GM12891 (cell line): Measurements from ENCODE around the gene ATP2C1.
A peak's percentile ranks its signal among the peaks of the same experiment; 100 is the strongest.
"Not testable (repeated sequence)": the region's sequence is repeated elsewhere in the genome, so short reads cannot be mapped to it uniquely, and the experiment has no call there.

ENCODE experiments used
- DNase-seq: peaks from one replicate; pipeline ENCODE4 v3.0.0; 2011; ENCODE audit warnings: low spot score; ENCODE audit not compliant: insufficient read length
- FAIRE-seq: peaks from 2 replicates; lab custom pipeline; 2011; peaks lifted over from hg19 to GRCh38; lab: Jason Lieb, UNC
- PAX5 ChIP-seq: IDR thresholded peaks from 2 replicates; pipeline ENCODE4 v1.6.1; 2011; ENCODE audit warnings: low read length, moderate library complexity, mild to moderate bottlenecking; ENCODE audit not compliant: insufficient read depth, severe bottlenecking
- POLR2A ChIP-seq: IDR thresholded peaks from 2 replicates; pipeline ENCODE4 v1.6.1; 2011; ENCODE audit warnings: low read depth, low read length, control low read depth
- POLR2AphosphoS5 ChIP-seq: IDR thresholded peaks from 2 replicates; pipeline ENCODE4 v1.6.1; 2011; ENCODE audit warnings: low read depth, low read length, control low read depth
- POU2F2 ChIP-seq: IDR thresholded peaks from 2 replicates; pipeline ENCODE4 v1.6.1; 2011; ENCODE audit warnings: low read depth, mild to moderate bottlenecking, control low read depth, low read length, moderate library complexity
- SPI1 ChIP-seq: IDR thresholded peaks from 2 replicates; pipeline ENCODE4 v1.6.1; 2011; ENCODE audit warnings: low read depth, low read length, control low read depth
- TAF1 ChIP-seq: IDR thresholded peaks from 2 replicates; pipeline ENCODE4 v1.6.1; 2011; ENCODE audit warnings: low read depth, low read length, control low read depth

ATP2C1 gene

DNA sequence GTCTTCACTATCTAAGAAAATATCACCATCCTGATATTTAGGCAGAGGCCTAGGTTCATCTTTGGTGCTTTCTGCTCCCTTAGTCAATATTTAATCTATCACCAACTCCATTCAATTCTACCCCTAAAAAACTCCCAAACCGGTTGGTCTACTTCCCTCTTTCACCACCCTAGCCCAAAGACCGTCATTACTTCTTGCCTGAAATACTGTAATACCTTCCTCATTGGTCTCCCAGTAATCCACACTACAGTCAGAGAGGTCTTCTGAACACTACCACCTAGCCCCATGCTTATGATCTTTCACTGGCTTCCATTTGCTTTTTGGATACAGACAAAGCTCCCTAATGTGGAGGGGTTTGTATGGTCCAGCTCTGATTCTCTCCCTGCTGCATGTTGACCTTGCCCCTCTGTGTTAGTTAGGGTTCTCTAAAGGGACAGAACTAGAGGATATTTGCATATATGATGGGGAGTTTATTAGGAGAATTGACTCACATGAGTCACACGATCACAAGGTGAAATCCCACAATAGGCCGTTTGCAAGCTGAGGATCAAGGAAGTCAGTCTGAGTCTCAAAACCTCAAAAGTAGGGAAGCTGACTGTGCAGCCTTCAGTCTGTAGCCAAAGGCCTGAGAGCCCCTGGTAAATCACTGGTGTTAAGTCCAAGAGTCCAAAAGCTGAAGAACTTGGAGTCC is 36.4 kb upstream of the ATP2C1 start:
- TF ChIP-seq POU2F2 (peak; percentile 85), SPI1 (0 out of 2 replicates have a peak, but pooled peaks have one; percentile 5), POLR2AphosphoS5 (no peak), PAX5 (no peak), POLR2A (no peak), TAF1 (no peak)
- FAIRE-seq (peak; percentile 78), DNase-seq (no peak)

DNA sequence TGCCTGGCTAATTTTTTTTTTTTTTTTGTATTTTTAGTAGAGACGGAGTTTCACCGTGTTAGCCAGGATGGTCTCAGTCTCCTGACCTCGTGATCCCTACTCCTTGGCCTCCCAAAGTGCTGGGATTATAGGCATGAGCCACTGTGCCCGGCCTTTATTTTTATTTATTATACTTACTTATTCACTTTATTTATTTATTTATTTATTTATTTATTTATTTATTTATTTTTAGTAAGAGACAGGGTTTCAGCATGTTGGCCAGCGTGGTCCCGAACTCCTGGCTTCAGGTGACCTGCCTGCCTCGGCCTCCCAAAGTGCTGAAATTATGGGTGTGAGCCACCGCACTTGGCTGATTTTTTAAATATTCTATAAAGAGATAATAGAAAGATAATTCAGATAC is 31.8 kb upstream of the ATP2C1 start:
- not testable (repeated sequence) for FAIRE-seq, DNase-seq

DNA sequence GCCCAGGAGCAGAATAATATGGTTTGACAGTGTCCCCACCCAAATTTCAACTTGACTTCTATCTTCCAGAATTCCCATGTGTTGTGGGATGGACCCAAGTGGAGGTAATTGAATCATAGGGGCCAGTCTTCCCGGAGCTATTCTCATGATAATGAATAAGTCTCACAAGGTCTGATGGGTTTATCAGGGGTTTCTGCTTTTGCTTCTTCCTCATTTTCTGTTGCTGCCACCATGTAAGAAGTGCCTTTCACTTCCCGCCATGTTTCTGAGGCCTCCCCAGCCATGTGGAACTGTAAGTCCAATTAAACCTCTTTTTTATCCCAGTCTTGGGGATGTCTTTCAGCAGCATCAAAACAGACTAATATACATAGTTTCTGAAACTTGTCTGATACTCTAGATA is 28.4 kb upstream of the ATP2C1 start:
- TF ChIP-seq POLR2AphosphoS5, result no peak
- TF ChIP-seq POU2F2, result no peak
- no peak for TF ChIP-seq POLR2A
- TF ChIP-seq PAX5, result no peak
- TF ChIP-seq TAF1, result no peak
- no peak for TF ChIP-seq SPI1
- FAIRE-seq (no peak), DNase-seq (no peak)

DNA sequence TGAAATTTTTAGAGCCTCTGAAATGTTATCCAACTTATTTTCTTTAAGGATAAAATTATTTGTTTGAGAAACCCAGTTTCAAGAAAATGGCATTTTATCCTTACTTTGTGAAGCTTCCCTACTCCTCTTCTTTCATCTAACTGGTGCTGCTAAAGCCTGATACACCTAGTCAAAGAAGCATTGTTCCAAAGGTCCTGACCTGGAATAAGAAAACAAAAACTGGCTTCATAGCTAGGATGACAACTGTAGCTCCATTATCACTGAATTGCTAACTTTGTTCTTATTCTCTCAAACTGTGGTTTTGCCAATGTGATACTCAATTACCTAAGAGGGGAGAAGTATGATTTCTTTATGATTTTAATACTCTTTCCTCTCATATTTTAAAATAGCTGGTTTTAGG is 27.6 kb upstream of the ATP2C1 start:
- no peak for FAIRE-seq
- TF ChIP-seq POLR2AphosphoS5 (no peak), PAX5 (no peak), TAF1 (no peak), POU2F2 (no peak), SPI1 (no peak), POLR2A (no peak)

DNA sequence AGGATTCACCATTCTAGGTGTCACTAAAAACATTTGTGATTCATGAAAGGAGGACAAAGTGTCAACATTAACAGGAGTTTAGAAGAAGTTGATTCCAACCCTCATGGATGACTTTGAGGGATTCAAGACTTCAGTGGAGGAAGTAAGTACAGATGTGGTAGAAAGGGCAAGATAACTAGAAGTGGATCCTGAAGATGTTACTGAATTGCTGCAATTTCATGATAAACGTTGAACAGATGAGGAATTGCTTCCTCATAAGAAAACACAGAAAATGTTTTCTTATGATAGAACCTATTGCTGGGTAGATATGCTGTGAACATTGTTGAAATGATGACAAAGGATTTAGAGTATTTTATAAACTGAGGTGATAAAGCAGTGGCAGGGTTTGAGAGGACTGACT is 23.5 kb upstream of the ATP2C1 start:
- DNase-seq (no peak), FAIRE-seq (no peak)
- TF ChIP-seq POLR2AphosphoS5 (no peak), POLR2A (no peak), SPI1 (no peak), POU2F2 (no peak)

More for the DNA sequence above, 27.6 kb upstream of the ATP2C1 start:
- DNase-seq, result no peak

DNA sequence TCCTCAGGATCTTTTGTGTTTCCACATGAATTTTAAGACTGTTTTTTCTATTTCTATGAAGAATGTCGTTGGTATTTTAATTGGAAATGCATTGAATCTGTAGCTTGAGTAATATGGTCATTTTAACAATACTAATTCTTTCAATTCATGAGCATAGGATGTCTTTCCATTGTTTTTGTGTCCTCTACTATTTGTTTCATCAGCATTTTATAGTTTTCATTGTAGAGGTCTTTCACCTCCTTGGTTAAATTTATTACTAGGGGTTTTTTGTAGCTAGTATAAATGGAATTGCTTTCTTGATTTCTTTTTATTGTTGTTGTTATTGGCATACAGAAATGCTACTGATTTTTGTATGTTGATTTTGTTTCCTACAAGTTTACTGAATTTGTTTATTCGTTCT is 17.3 kb upstream of the ATP2C1 start:
- FAIRE-seq, result no peak
- DNase-seq, result no peak
- TF ChIP-seq POLR2A (no peak), TAF1 (no peak), SPI1 (no peak), POU2F2 (no peak), PAX5 (no peak), POLR2AphosphoS5 (no peak)

DNA sequence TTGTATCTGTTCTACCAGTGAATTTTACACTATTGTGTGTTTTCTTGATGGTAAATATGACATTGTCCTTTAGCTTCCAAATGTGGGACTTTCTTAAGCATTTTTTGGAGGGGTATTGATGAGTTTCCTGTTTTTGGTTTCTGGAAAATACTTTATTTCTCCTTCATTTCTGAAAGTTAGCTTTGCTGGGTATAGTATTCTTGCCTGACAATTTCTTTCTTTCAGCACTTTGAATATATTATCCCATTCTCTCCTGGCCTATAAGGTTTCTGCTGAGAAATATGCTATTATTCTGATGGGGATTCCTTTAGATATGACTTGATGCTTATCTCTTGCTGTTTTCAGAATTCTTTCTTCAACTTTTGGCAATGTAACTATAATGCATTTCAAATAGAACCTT is 15.4 kb upstream of the ATP2C1 start:
- FAIRE-seq (no peak), DNase-seq (no peak)
- no peak for TF ChIP-seq POLR2AphosphoS5
- no peak for TF ChIP-seq POU2F2
- TF ChIP-seq SPI1, result no peak
- TF ChIP-seq TAF1, result no peak
- TF ChIP-seq PAX5, result no peak
- TF ChIP-seq POLR2A, result no peak

DNA sequence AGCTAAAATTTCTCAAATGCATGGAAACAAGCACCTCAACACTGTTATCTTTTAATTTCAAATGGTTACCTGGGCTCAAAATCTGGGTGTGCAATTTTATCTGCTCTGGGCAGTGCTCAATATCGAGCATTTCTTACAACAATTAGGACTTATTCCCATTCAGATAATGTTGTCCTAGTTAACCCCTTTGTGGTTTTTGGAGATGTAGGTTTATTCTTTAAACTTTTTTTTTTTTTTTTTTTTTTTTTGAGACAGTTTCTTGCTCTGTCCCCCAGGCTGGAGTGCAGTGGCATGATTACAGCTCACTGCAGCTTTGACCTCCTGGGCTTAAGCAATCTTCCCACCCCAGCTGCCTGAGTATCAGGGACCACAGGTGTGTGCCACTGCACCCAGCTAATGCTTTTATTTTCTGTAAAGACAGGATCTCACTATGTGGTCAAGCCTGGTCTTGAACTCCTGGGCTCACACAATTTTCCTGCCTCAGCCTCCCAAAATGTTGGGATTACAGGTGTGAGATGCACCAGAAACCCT is 4.4 kb upstream of the ATP2C1 start:
- no peak for FAIRE-seq
- DNase-seq, result no peak
- TF ChIP-seq PAX5 (no peak), POLR2AphosphoS5 (no peak), SPI1 (no peak), POLR2A (no peak), POU2F2 (no peak), TAF1 (no peak)

DNA sequence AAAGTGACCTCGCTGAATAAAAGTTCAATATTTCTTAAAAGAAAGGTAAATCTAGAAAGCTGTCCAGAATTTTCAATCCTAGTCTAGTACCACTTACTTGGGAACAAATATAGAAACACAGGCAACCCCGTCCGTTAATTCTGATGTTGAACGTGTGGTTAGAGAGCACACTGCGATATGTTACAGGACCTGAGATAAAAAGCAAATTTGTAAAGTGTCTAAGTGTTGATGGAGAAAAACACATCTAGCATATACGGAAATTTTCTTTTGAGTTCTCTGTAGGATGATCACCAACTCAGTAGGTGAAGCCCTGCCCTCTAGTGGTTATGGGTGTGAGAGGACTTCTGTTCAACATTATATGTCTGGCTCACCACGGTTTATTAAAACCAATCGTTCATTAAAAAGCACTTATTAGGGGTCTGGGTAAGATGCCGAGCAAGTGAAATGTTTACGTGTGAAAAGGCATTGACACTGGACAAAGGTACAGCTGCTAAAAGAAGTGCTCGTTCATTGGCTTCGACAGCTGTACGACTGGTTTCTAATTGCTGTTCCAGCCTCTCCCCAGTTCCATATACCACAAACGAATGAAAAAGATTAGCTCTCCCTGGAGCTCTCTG is 1.0 kb upstream of the ATP2C1 start:
- TF ChIP-seq POLR2AphosphoS5, result no peak; the same call in 1 of the 2 replicates
- 0 out of 2 replicates have a peak, but pooled peaks have one; percentile 8 for TF ChIP-seq POLR2A
- TF ChIP-seq TAF1, result no peak
- FAIRE-seq (peak; percentile 80), DNase-seq (peak; percentile 22)

DNA sequence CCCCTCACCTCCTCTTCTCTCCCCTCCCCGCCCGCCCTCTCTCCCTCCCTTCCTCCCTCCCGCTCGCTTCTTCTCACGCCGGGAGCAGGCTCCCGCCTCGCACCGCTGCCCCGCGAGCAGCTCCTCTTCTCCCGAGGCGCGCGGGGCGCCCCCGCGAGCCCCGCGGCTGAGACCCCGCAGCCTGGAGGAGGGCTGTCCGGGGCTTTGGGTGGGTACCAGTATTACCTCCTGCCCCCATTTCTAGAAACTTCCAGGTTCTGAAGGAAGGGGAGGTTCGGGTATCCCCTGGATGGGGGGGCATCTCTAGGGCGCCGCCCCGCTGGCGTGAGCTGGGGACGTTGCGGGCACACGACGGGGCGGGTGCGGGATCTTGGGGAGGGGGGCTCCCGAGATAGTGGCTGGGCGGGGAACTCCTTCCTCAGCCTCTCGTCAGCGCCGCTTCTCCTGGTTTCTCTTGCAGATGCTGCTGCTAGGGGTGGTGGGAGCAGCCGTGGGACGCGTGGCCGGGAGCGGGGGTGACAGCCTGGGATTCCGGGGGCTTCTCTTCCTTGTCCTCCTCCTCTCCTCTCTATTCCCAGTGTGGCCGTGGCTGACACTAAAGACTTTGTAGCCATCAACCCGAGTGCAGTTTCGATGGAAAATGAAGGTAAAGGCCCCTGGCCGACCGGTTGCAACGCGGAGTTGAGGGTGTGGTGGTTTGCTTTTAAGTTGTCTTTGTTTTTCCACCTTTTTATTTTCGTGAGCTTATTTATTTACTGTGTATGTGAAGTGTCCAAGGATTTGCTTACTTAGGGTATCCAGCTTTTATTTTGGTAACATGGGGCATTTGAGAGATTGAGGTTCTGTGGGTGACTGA is 474 bp downstream of the ATP2C1 start:
- DNase-seq (peak; percentile 18), FAIRE-seq (peak; percentile 63)
- TF ChIP-seq SPI1 (no peak), POLR2AphosphoS5 (no peak), POLR2A (no peak), TAF1 (no peak), PAX5 (no peak), POU2F2 (no peak)
